ENCODE measurements around the gene PRPS1L1. TPM values are rescaled to one million over a fixed set of nuclear protein-coding genes. Genes with fewer than 3 reads are reported as not detected.

PRPS1L1 gene
- not detected in 2 replicates for total RNA-seq

DNA sequence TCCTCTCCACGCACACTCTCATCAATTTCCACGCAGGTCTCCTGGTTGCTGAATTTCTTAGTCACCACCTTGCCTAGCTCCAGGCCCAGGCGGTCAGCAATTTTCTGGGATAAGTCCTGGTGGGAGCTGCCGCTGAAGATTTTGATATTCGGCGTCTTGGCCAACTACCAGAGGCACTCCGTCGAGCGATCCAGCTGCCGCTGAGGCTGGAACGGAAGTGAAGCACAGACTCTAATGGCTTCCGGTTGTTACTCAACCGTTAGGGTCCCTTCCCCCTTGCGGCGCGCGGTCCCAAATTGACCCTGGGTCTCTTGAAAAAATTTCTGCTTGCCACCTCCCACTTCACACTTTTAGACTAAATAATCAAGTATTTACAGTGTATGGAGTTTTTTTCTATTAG, at the start of gene PRPS1L1:
Gene PRPS1L1 (minus strand): TSS at position 219 of the 400 bp plus-strand sequence.
- DNase-seq (ENCODE audit: low read depth in 2 of 2), result no peak

DNA sequence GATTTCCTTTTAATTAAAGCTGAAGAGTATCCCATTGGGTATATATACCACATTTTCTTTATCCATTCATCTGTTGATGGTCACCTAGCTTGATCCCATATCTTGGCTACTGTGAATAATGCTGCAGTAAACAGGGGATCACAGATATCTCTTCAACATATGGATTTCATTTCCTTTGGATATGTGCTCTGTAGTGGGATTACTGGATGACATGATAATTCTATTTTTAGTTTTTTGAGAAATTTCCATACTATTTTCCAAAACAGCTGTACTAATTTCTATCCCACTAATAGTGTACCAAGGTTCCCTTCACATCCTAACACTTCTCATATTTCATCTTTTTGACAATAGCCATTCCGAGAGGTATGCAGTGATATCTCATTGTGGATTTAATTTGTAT, 48.8 kb upstream of the PRPS1L1 start:
- DNase-seq (ENCODE audit: low read depth in 2 of 2), result no peak

DNA sequence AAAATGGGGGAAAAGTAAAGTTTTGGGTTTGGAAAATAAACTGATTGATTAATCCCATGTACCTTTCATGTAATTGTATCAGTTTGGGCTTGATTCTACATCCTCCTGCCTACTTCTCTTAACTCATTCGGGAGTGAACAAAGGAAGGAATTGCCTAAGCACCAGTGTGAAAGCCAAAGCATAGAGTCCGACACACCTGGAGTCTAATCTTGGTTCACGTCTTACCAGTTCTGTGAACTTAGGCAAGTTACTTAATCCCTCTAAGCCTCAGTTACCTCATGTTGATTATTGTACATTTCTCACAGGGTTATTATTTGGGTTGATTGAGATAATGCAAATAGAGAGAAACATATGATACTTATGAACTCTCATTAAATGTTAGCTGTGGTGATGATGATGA, 41.1 kb upstream of the PRPS1L1 start:
- no peak for DNase-seq (ENCODE audit: low read depth in 2 of 2)

DNA sequence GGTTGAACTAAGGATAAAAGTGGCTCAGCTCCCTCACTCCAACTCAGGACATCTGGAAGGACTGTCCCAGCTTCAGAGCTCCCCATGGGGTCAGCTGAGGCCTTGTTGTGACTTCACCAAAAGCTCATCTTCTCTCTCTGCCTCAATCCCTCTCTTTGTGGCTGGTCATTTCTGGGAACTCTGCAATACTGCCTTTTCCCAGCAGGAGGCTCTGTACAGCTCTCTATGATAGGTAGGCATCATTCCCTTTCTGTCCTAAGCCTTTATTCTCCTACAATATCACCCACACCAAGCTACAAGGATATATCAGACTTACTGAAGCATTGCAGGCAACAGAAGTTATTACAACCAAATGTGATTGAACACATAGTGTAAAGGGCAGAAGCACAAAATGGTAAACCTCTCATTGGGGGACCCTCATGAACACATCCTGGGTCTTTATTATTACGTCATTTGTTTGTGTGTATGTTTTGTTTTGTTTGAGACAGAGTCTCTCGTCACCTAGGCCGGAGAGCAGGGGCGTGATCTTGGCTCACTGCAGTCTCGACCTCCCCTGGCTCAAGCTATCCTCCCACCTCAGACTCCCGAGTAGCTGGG, 36.7 kb upstream of the PRPS1L1 start:
- DNase-seq (ENCODE audit: low read depth in 2 of 2), result peak in 1 of 2 donors; percentile 2

GRCh38 chr7:18063149-18063901, 35.7 kb upstream of the PRPS1L1 start:
- no peak for DNase-seq (ENCODE audit: low read depth in 2 of 2)

GRCh38 chr7:18059171-18059570, 31.5 kb upstream of the PRPS1L1 start:
- DNase-seq (ENCODE audit: low read depth in 2 of 2), result no peak

- DNase-seq (ENCODE audit: low read depth in 2 of 2), result no peak
These were observed 26.3 kb upstream of the PRPS1L1 start for GRCh38 chr7:18053941-18054340.

- no peak for DNase-seq (ENCODE audit: low read depth in 2 of 2)
These were observed 25.7 kb upstream of the PRPS1L1 start for GRCh38 chr7:18053177-18053928.

DNA sequence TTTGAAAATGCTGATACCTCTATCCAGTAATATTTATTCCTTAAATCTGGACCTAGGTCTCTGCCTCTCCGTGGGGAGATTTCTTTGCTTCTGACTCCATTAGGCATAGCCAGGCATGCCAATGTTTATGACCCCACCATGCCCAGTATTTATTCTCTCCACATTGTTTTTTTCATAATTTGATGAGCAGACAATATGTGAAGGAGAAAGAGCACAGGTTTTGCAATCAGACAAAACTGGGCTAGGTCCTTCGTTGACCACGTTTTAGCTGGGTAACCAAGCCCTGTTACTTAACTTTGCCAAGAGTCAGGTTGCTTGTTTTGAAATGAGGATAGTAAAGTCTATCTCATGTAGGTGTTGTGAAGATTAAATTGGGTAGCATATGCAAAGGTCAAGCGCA, 21.6 kb upstream of the PRPS1L1 start:
- no peak for DNase-seq (ENCODE audit: low read depth in 2 of 2)

GRCh38 chr7:18046601-18047000, 19.0 kb upstream of the PRPS1L1 start:
- no peak for DNase-seq (ENCODE audit: low read depth in 2 of 2)

GRCh38 chr7:18045171-18045570, 17.5 kb upstream of the PRPS1L1 start:
- no peak for DNase-seq (ENCODE audit: low read depth in 2 of 2)

DNA sequence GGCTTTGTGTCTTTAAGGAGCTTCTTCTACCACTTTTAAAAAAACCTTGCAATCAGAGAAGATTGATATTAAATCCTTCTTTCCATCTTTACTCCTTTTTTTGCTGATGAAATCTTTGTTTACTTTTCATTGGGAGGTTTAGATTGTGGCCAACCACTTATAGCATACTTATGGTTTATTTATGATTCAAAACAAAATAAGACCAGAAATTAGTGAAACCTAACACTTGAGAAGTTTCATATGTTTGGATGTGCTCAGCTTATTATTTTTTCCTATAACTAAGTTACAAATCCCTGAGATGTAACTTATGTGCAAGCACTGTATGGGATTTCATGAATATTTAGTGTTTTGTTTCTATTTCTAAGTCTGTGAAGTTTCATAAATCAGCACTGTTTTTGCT, 13.5 kb upstream of the PRPS1L1 start:
- DNase-seq (ENCODE audit: low read depth in 2 of 2), result no peak

- no peak for DNase-seq (ENCODE audit: low read depth in 2 of 2)
These were observed 12.6 kb upstream of the PRPS1L1 start for GRCh38 chr7:18040196-18040595.

DNA sequence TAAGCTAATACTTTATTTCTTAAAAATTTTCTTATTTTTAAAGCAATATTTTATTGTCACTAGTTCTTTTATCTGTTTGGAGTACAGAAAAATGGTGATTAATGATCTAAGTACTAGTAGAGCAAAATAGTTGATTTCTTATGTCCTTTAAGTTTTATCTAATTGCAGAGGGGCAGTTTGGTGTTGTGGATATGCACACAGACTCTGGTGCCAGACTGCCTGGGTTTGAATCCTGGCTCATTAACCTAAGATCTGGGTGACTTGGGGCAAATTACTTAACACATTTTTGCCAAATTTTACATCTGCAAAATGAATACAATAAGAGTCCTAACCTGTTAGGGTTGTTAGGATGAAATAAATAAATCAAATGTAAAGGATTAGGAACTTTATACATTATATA, 10.7 kb upstream of the PRPS1L1 start:
- DNase-seq (ENCODE audit: low read depth in 2 of 2), result no peak

DNA sequence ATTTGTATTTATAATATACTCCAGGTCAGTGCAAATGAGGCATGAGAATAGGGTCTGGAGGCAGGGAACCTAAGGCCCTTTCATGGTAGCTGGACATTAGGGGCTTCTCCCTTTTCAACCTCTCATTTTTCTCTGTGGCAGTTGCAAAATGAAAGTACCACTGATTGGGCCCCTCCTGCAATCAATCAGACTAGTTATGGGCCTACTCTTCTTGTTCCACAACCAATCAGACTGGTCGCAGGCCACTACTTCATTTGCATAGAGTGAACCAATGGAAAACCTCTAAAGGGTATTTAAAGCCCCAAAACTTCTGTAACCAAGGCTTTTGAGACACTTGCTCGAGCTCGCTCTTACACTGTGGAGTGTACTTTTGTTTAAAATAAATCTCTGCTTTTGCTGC, 10.0 kb upstream of the PRPS1L1 start:
- no peak for DNase-seq (ENCODE audit: low read depth in 2 of 2)

GRCh38 chr7:18036783-18037182, 9.1 kb upstream of the PRPS1L1 start:
- DNase-seq (ENCODE audit: low read depth in 2 of 2), result no peak

GRCh38 chr7:18030758-18031157, 3.1 kb upstream of the PRPS1L1 start:
- no peak for DNase-seq (ENCODE audit: low read depth in 2 of 2)

DNA sequence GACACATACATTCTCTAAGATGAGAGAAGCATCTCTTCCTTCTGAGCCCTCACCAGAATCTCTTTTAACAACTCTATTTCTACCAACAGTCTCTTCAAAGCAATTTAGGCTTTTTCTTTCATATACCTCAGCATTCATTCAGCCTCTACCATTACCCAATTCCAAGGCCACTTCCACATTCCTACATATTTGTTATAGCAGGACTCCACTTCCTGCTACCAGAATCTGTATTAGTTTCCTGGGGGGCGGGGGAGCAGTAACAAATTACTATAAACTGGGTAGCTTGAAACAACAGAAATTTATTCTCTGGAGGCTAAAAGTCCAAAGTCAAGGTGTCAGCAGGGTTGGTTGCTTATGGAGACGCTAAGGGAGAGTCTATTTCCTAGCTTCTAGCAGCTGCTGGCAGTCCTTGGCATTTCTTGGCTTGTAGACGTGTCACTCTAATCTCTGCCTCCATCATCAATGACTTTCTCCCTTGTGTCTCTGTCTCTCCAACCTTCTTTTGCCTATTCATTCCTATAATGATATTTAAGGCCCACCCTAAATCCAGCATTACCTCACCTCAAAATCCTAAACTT, 7.4 kb downstream of the PRPS1L1 start:
- peak in 1 of 2 donors; percentile 17 for DNase-seq (ENCODE audit: low read depth in 2 of 2)

GRCh38 chr7:18019555-18019954, 8.1 kb downstream of the PRPS1L1 start:
- peak in 1 of 2 donors; percentile 88 for DNase-seq (ENCODE audit: low read depth in 2 of 2)

- no peak for DNase-seq (ENCODE audit: low read depth in 2 of 2)
These were observed 9.1 kb downstream of the PRPS1L1 start for GRCh38 chr7:18018296-18019215.

All from dermis microvascular lymphatic vessel endothelial cell (primary cell).